MM.1S (cell line): ENCODE results near the gene SOX18.

ENCODE experiments used
- EZH2 ChIP-seq: fragments of 300-600 bp; sonication (generic); optimal IDR thresholded peaks from 2 replicates; pipeline ENCODE3; 2017; ENCODE audit warnings: low read depth, mild to moderate bottlenecking, antibody characterized with exemption, low read length, mixed read lengths
- TF ChIP-seq, protein P1 (sequence below): fragments of 300-600 bp; sonication (generic); IDR thresholded peaks from 2 replicates; pipeline ENCODE4 v1.5.1; 2016; ENCODE audit warnings: antibody characterized with exemption, low read length, mixed read lengths

- TF ChIP-seq, protein P1, sequence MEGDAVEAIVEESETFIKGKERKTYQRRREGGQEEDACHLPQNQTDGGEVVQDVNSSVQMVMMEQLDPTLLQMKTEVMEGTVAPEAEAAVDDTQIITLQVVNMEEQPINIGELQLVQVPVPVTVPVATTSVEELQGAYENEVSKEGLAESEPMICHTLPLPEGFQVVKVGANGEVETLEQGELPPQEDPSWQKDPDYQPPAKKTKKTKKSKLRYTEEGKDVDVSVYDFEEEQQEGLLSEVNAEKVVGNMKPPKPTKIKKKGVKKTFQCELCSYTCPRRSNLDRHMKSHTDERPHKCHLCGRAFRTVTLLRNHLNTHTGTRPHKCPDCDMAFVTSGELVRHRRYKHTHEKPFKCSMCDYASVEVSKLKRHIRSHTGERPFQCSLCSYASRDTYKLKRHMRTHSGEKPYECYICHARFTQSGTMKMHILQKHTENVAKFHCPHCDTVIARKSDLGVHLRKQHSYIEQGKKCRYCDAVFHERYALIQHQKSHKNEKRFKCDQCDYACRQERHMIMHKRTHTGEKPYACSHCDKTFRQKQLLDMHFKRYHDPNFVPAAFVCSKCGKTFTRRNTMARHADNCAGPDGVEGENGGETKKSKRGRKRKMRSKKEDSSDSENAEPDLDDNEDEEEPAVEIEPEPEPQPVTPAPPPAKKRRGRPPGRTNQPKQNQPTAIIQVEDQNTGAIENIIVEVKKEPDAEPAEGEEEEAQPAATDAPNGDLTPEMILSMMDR = no peak
- no peak for TF ChIP-seq EZH2
Measured at GRCh38 chr20:64083804-64084684, 34.6 kb upstream of the SOX18 start, which contains the start of gene LKAAEAR1.
